ENCODE data around the gene NELFE. TPM values are rescaled to one million over a fixed set of nuclear protein-coding genes. Genes with fewer than 3 reads are reported as not detected.

NELFE gene
- total and polyA plus RNA-seq, 4 donors = 11.1 to 21.8 (median 13.0) TPM

GRCh38 chr6:31965700-31966099 lies 6.9 kb upstream of the NELFE start:
- Histone ChIP-seq H3K4me3 (ENCODE audit: low read depth in 1 of 3, low read length in 3 of 3) (no peak overlapping the region), H3K9ac (ENCODE audit: low read depth in 1 of 2, low read length in 2 of 2) (no peak overlapping the region), H3K27me3 (ENCODE audit: control insufficient read depth in 4 of 4, insufficient read depth in 4 of 4, low read length in 3 of 4) (no peaks in the 10 kb centered on the region), H3K4me1 (ENCODE audit: control insufficient read depth in 4 of 4, insufficient read depth in 4 of 4, low read length in 3 of 4) (peaks cover 0 to 32% (median 18%) of the 10 kb centered on the region in 4 donors), H3K9me3 (ENCODE audit: control insufficient read depth in 4 of 4, low read length in 3 of 4) (no peaks in the 10 kb centered on the region), H3K36me3 (ENCODE audit: control insufficient read depth in 4 of 4, insufficient read depth in 3 of 4, low read depth in 1 of 4, low read length in 3 of 4) (peaks cover 23 to 81% (median 57%) of the 10 kb centered on the region in 4 donors), H3K27ac (ENCODE audit: low read depth in 1 of 2, low read length in 2 of 2) (no peak overlapping the region)
- DNase-seq (ENCODE audit: low spot score) = peak; percentile 54
- WGBS = 55% methylated on average over 13 of the region's 13 CpGs
- TF ChIP-seq RXRA (IDR thresholded peaks at IDR 0.05) = peak; percentile 52 to 57
- TF ChIP-seq SP1 (IDR thresholded peaks at IDR 0.05) = peak; percentile 18
- TF ChIP-seq ATF3 (IDR thresholded peaks at IDR 0.05) = no peak
- no peak for TF ChIP-seq HNF4G (IDR thresholded peaks at IDR 0.05)
- TF ChIP-seq YY1 (IDR thresholded peaks at IDR 0.05) = peak; percentile 68
- peak in 1 of 2 donors; percentile 64 for TF ChIP-seq GABPA (IDR thresholded peaks at IDR 0.05 in 1 of 2, conservative IDR thresholded peaks at IDR 0.05 in 1 of 2)
- TF ChIP-seq TAF1 (conservative IDR thresholded peaks at IDR 0.05) = no peak
- TF ChIP-seq ZBTB33 (IDR thresholded peaks at IDR 0.05) = no peak
- TF ChIP-seq HNF4A (conservative IDR thresholded peaks at IDR 0.05) = peak; percentile 51 to 61
- TF ChIP-seq MAX (IDR thresholded peaks at IDR 0.05) = no peak
- no peak for TF ChIP-seq JUND (IDR thresholded peaks at IDR 0.05)
- TF ChIP-seq EGR1 (IDR thresholded peaks at IDR 0.05; ENCODE audit: low read depth in 2 of 2) = no peak
- TF ChIP-seq RAD21 (IDR thresholded peaks at IDR 0.05) = peak; percentile 61 to 72
- no peak for TF ChIP-seq NR2F2 (IDR thresholded peaks at IDR 0.05)
- peak; percentile 87 for TF ChIP-seq FOXA1 (IDR thresholded peaks at IDR 0.05)
- peak; percentile 72 for TF ChIP-seq FOXA2 (IDR thresholded peaks at IDR 0.05)
- TF ChIP-seq CTCF (IDR thresholded peaks at IDR 0.05; ENCODE audit: low read depth, low read length, missing input control) = no peak
- TF ChIP-seq REST (IDR thresholded peaks at IDR 0.05) = peak; percentile 1
